Measurements from ENCODE around the gene TMEM134. TPM values are rescaled to one million over a fixed set of nuclear protein-coding genes. Genes with fewer than 3 reads are reported as not detected.

TMEM134 gene
- total RNA-seq, 1 experiment from 2014 or later: 36.0 TPM

DNA sequence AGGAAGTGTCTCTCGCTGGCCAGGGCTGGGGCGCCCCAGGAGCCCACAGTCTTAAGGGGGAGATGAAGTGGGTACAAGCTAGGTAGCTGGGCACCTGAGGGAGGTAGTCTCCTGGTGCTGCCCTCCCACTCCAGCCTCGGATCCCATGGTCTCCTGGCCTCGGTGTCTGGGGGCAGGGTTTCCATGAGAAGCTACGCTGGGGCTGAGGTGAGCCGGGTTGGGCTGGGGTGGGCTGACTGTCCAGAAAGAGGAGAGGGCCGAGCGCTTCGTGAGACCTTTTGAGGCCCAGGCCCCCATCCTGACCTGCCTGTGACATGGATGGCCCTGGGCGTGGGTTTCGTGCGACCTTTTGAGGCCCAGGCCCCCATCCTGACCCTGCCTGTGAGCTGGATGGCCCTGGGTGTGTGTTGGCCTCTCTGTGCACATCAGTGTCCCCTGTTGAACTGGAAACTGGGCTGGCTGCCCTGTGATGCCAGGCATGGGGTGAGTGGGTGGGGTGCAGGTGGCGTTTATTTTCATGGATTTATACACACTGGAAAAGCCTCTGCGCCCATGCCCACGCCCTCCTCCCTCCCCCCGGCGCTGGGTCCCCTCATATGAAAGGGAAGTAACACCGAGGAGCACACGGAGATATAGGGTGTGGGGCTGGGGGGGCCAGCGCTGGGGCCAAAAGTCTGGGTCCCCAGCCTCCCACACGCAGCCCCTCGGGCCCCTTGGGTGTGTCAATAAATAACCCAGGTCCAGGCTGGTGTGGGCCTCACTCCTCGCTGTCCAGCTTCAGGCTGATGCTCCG is 22.4 kb upstream of the TMEM134 start:
- no peak for DNase-seq (ENCODE audit: low spot score)
- H3K36me3 ChIP-seq (ENCODE audit: insufficient read depth, low read length, poor library complexity, severe bottlenecking): peaks cover 37% of the 10 kb centered on the region
- TF ChIP-seq EZH2 (IDR thresholded peaks at IDR 0.05; ENCODE audit: borderline replicate concordance, low read depth, low read length, poor library complexity, severe bottlenecking): no peak
- TF ChIP-seq, protein P1, sequence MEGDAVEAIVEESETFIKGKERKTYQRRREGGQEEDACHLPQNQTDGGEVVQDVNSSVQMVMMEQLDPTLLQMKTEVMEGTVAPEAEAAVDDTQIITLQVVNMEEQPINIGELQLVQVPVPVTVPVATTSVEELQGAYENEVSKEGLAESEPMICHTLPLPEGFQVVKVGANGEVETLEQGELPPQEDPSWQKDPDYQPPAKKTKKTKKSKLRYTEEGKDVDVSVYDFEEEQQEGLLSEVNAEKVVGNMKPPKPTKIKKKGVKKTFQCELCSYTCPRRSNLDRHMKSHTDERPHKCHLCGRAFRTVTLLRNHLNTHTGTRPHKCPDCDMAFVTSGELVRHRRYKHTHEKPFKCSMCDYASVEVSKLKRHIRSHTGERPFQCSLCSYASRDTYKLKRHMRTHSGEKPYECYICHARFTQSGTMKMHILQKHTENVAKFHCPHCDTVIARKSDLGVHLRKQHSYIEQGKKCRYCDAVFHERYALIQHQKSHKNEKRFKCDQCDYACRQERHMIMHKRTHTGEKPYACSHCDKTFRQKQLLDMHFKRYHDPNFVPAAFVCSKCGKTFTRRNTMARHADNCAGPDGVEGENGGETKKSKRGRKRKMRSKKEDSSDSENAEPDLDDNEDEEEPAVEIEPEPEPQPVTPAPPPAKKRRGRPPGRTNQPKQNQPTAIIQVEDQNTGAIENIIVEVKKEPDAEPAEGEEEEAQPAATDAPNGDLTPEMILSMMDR (conservative IDR thresholded peaks at IDR 0.05; ENCODE audit: low read depth, low read length): no peak
- peak overlapping the region; percentile 23 for H3K27ac ChIP-seq (ENCODE audit: low read depth, low read length, poor library complexity, severe bottlenecking)
- no peaks in the 10 kb centered on the region for H3K4me1 ChIP-seq (ENCODE audit: insufficient read depth, low read length, poor library complexity, severe bottlenecking)
- POLR2A ChIA-PET (ENCODE audit: low non-redundant PET): interaction anchor here (0.6 kb wide), 1 partner anchor 145 kb away, joined by 4 read pairs; no protein-coding TSS in a partner anchor
- no peak overlapping the region for H3K4me3 ChIP-seq (ENCODE audit: low read depth, low read length, poor library complexity, severe bottlenecking)
- H3K9me3 ChIP-seq (ENCODE audit: low read depth, low read length, poor library complexity, severe bottlenecking): no peaks in the 10 kb centered on the region
- no TSS peak for BruUV-seq (replicated peaks)
- CTCF ChIA-PET: no interaction called here
- intact Hi-C loops (cut with micrococcal nuclease; ENCODE audit: unreplicated experiment): no loop called here
- no peaks in the 10 kb centered on the region for H3K27me3 ChIP-seq (replicated peaks; ENCODE audit: insufficient read depth, low read depth, low read length, poor library complexity)

DNA sequence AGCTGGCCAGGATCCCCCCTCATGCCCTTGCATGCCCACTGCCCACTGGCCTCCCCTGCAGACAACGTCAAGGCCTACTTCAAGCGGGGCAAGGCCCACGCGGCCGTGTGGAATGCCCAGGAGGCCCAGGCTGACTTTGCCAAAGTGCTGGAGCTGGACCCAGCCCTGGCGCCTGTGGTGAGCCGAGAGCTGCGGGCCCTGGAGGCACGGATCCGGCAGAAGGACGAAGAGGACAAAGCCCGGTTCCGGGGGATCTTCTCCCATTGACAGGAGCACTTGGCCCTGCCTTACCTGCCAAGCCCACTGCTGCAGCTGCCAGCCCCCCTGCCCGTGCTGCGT is 21.6 kb upstream of the TMEM134 start:
- Histone ChIP-seq H3K27ac (ENCODE audit: low read depth, low read length, poor library complexity, severe bottlenecking) (peak overlapping the region; percentile 23), H3K36me3 (ENCODE audit: insufficient read depth, low read length, poor library complexity, severe bottlenecking) (peaks cover 34% of the 10 kb centered on the region), H3K4me1 (ENCODE audit: insufficient read depth, low read length, poor library complexity, severe bottlenecking) (no peaks in the 10 kb centered on the region), H3K9me3 (ENCODE audit: low read depth, low read length, poor library complexity, severe bottlenecking) (no peaks in the 10 kb centered on the region), H3K4me3 (ENCODE audit: low read depth, low read length, poor library complexity, severe bottlenecking) (no peak overlapping the region), H3K27me3 (replicated peaks; ENCODE audit: insufficient read depth, low read depth, low read length, poor library complexity) (no peaks in the 10 kb centered on the region)
- intact Hi-C loops (cut with micrococcal nuclease; ENCODE audit: unreplicated experiment): no loop called here
- ChIA-PET POLR2A (ENCODE audit: low non-redundant PET) (no interaction called here), CTCF (no interaction called here)
- no peak for TF ChIP-seq EZH2 (IDR thresholded peaks at IDR 0.05; ENCODE audit: borderline replicate concordance, low read depth, low read length, poor library complexity, severe bottlenecking)
- TF ChIP-seq, protein P1 (conservative IDR thresholded peaks at IDR 0.05; ENCODE audit: low read depth, low read length): no peak
- no TSS peak for BruUV-seq (replicated peaks)
- DNase-seq (ENCODE audit: low spot score): no peak

DNA sequence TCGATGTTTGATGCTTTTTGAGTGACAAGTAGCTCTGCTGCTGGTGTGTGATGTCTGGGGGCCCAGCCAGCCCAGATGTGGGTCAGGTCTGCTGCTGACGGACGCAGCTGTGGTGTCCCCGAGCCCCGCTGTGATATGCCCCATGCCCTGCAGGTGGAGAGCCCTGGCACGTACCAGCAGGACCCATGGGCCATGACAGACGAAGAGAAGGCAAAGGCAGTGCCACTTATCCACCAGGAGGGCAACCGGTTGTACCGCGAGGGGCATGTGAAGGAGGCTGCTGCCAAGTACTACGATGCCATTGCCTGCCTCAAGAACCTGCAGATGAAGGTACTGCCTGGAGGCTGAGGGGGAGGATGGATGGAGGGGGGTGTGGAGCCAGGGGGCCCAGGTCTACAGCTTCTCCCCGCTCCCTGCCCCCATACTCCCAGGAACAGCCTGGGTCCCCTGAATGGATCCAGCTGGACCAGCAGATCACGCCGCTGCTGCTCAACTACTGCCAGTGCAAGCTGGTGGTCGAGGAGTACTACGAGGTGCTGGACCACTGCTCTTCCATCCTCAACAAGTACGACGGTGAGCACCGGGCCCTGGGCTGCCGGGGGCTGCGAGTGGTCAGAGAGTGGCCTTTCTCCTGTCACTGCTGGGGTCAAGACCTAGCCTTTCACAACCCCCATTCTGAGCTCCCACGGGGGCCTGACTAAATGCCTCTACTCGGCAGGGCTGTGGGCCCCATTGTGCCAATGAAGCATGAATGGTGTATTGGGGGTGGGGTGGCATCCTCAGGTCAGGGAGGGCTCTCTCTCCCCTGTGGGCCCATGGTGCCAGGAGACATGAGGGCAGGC is 21.1 kb upstream of the TMEM134 start:
- no peaks in the 10 kb centered on the region for H3K9me3 ChIP-seq (ENCODE audit: low read depth, low read length, poor library complexity, severe bottlenecking)
- DNase-seq (ENCODE audit: low spot score): no peak
- H3K27me3 ChIP-seq (replicated peaks; ENCODE audit: insufficient read depth, low read depth, low read length, poor library complexity): no peaks in the 10 kb centered on the region
- POLR2A ChIA-PET (ENCODE audit: low non-redundant PET): no interaction called here
- H3K36me3 ChIP-seq (ENCODE audit: insufficient read depth, low read length, poor library complexity, severe bottlenecking): peaks cover 30% of the 10 kb centered on the region
- BruUV-seq (replicated peaks): TSS peak; percentile 66
- CTCF ChIA-PET: interaction anchor here (0.6 kb wide), 1 partner anchor 11 kb away, joined by 15 read pairs; no protein-coding TSS in a partner anchor
- no peaks in the 10 kb centered on the region for H3K4me1 ChIP-seq (ENCODE audit: insufficient read depth, low read length, poor library complexity, severe bottlenecking)
- no peak overlapping the region for H3K4me3 ChIP-seq (ENCODE audit: low read depth, low read length, poor library complexity, severe bottlenecking)
- H3K27ac ChIP-seq (ENCODE audit: low read depth, low read length, poor library complexity, severe bottlenecking): no peak overlapping the region
- intact Hi-C loops (cut with micrococcal nuclease; ENCODE audit: unreplicated experiment): no loop called here
- TF ChIP-seq EZH2 (IDR thresholded peaks at IDR 0.05; ENCODE audit: borderline replicate concordance, low read depth, low read length, poor library complexity, severe bottlenecking): no peak
- TF ChIP-seq, protein P1 (conservative IDR thresholded peaks at IDR 0.05; ENCODE audit: low read depth, low read length): no peak

All from A673 (cell line).